Thymus (tissue), 14 donors: ENCODE results near the gene HAUS1. TPM values are rescaled to one million over a fixed set of nuclear protein-coding genes. Genes with fewer than 3 reads are reported as not detected.
A peak's percentile ranks its signal among the peaks of the same experiment; 100 is the strongest.

Source experiments
- DNase-seq, 9 donors: peaks; one replicate each; pipeline ENCODE4 v3.0.0-alpha.2; 2013; ENCODE audit warnings: low spot score in 9 of 9, low read depth in 6 of 9, missing footprints in 1 of 9
- H3K27ac ChIP-seq, 2 donors: one replicate each; pipeline ENCODE4 v1.5.1; 2013; ENCODE audit warnings: control low read depth in 1 of 2, low read depth in 1 of 2, low read length in 1 of 2, mild to moderate bottlenecking in 1 of 2, moderate library complexity in 1 of 2
- H3K27me3 ChIP-seq, 2 donors: one replicate each; pipeline ENCODE4 v1.5.1; 2013; ENCODE audit warnings: low read length in 1 of 2; ENCODE audit not compliant: control insufficient read depth in 2 of 2, insufficient read depth in 1 of 2
- H3K36me3 ChIP-seq, 2 donors: one replicate each; pipeline ENCODE4 v1.5.1; 2013; ENCODE audit warnings: low read length in 1 of 2, mild to moderate bottlenecking in 1 of 2, moderate library complexity in 1 of 2; ENCODE audit not compliant: control insufficient read depth in 2 of 2, insufficient read depth in 2 of 2
- H3K4me1 ChIP-seq, 2 donors: one replicate each; pipeline ENCODE4 v1.5.1; 2013; ENCODE audit warnings: low read length in 2 of 2; ENCODE audit not compliant: control insufficient read depth in 2 of 2, insufficient read depth in 2 of 2
- H3K4me3 ChIP-seq, 2 donors: one replicate each; pipeline ENCODE4 v1.5.1; 2013; ENCODE audit warnings: low read length in 2 of 2, control low read depth in 1 of 2, mild to moderate bottlenecking in 1 of 2
- H3K9me3 ChIP-seq, 2 donors: one replicate each; pipeline ENCODE4 v1.5.1; 2013; ENCODE audit warnings: low read length in 1 of 2, mild to moderate bottlenecking in 1 of 2; ENCODE audit not compliant: control insufficient read depth in 2 of 2, insufficient read depth in 1 of 2
- WGBS: extraction: QIAGEN DNeasy Blood & Tissue Kit; methylation state at CpG from one replicate; pipeline ENCODE4 v1.1.7; 2013; 5-methylcytosine and 5-hydroxymethylcytosine counted together
- long read RNA-seq, 10 donors: transcript quantifications; one replicate each; lab custom pipeline, GENCODE V29; 2026
- polyA plus RNA-seq: library from polyadenylated mRNA; stranded (reverse); fragments of 200-250 nt; gene quantifications from one replicate; pipeline ENCODE4 v1.2.3, GENCODE V29; 2013
- total RNA-seq: library from RNA; stranded (reverse); fragments of 120-200 nt; gene quantifications from one replicate; pipeline ENCODE4 v1.2.4, GENCODE V29; 2013
- donor health status: healthy.

Gene HAUS1, protein sequence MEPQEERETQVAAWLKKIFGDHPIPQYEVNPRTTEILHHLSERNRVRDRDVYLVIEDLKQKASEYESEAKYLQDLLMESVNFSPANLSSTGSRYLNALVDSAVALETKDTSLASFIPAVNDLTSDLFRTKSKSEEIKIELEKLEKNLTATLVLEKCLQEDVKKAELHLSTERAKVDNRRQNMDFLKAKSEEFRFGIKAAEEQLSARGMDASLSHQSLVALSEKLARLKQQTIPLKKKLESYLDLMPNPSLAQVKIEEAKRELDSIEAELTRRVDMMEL
- total RNA-seq (72.9 TPM), polyA plus RNA-seq (45.7 TPM)
- long read RNA-seq, donor 1, partial matches to known transcripts = 0 of 4 reads
- long read RNA-seq, donor 1, other reads (novel, unspliced or antisense) = 0 of 4 reads
- long read RNA-seq, donor 2, transcript HAUS1-201 (9 exons, 1,125 nt) = major isoform, 35 of 42 reads
- long read RNA-seq, donor 2, partial matches to known transcripts = 0 of 42 reads
- long read RNA-seq, donor 2, other reads (novel, unspliced or antisense) = 0 of 42 reads
- long read RNA-seq, donor 3, transcript HAUS1-201 (9 exons, 1,125 nt) = major isoform, 43 of 57 reads
- long read RNA-seq, donor 3, partial matches to known transcripts = 9 of 57 reads
- long read RNA-seq, donor 3, other reads (novel, unspliced or antisense) = 0 of 57 reads
- long read RNA-seq, donor 4, transcript HAUS1-201 (9 exons, 1,125 nt) = major isoform, 9 of 15 reads
- long read RNA-seq, donor 4, partial matches to known transcripts = 5 of 15 reads
- long read RNA-seq, donor 4, other reads (novel, unspliced or antisense) = 0 of 15 reads
- long read RNA-seq, donor 5, transcript HAUS1-201 (9 exons, 1,125 nt) = major isoform, 47 of 70 reads
- long read RNA-seq, donor 5, partial matches to known transcripts = 19 of 70 reads
- long read RNA-seq, donor 5, other reads (novel, unspliced or antisense) = 0 of 70 reads
- long read RNA-seq, donor 6, transcript HAUS1-201 (9 exons, 1,125 nt) = major isoform, 12 of 12 reads
- long read RNA-seq, donor 6, partial matches to known transcripts = 0 of 12 reads
- long read RNA-seq, donor 6, other reads (novel, unspliced or antisense) = 0 of 12 reads
- long read RNA-seq, donor 7, transcript HAUS1-201 (9 exons, 1,125 nt) = major isoform, 18 of 22 reads
- long read RNA-seq, donor 7, partial matches to known transcripts = 0 of 22 reads
- long read RNA-seq, donor 7, other reads (novel, unspliced or antisense) = 0 of 22 reads
- long read RNA-seq, donor 8, transcript HAUS1-201 (9 exons, 1,125 nt) = major isoform, 10 of 12 reads
- long read RNA-seq, donor 8, partial matches to known transcripts = 0 of 12 reads
- long read RNA-seq, donor 8, other reads (novel, unspliced or antisense) = 0 of 12 reads
- long read RNA-seq, donor 9, transcript HAUS1-201 (9 exons, 1,125 nt) = major isoform, 13 of 17 reads
- long read RNA-seq, donor 9, partial matches to known transcripts = 0 of 17 reads
- long read RNA-seq, donor 9, other reads (novel, unspliced or antisense) = 0 of 17 reads
- long read RNA-seq, donor 10, transcript HAUS1-201 (9 exons, 1,125 nt) = major isoform, 21 of 24 reads
- long read RNA-seq, donor 10, partial matches to known transcripts = 0 of 24 reads
- long read RNA-seq, donor 10, other reads (novel, unspliced or antisense) = 0 of 24 reads

DNA sequence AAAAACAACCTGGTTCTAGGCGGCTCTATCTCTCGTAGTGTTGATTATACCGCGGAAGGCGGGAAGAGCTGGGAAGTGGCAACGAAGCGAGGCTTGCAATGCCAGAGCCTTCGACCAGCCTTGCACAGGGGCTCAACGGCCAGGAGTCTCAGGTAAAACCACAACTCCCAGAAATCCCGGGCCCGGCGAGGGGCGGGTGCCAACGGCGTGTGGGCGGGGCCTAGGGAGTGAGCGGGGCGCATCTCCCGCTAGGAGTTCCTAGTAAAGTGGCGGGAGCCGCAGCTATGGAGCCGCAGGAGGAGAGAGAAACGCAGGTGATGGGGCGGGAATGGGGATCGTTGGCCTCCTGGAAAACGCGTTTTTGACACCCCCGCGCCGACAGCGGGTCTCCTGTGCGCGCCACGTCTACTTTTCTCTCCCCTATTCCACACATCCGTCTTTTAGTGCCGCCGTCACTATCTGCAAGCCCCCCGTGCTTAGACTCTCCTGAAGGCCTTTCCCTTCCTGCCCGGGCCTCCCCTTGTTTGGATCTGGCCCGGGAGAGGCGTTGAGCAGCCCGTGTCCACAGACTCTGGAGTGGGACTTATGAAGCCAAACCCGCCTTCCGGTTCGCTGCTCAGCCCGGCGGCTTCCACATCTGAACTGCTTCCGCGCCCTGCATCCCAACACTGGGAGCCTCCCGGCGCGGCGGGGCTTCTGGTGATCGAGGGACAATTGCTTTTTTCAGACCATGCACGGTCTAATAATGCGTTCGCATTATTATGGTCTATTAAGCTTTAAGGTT lies at the start of gene HAUS1:
TSS of gene HAUS1 (plus strand) at position 258 of the 784 bp plus-strand sequence. CDS start at position 285, 27 bp downstream.
- Histone ChIP-seq H3K27ac (peak within 1 kb of the TSS; percentile 69 to 79), H3K9me3 (no peaks in the 10 kb centered on the region), H3K4me3 (peak within 1 kb of the TSS; percentile 87 to 95), H3K27me3 (no peaks in the 10 kb centered on the region), H3K4me1 (peaks cover 0 to 7% of the 10 kb centered on the region in 2 donors), H3K36me3 (peaks cover 7 to 9% of the 10 kb centered on the region in 2 donors)
- WGBS = under 1% methylated on average over 57 of the region's 57 CpGs
- peak in 8 of 9 donors; percentile 40 to 88 (median 72) for DNase-seq

DNA sequence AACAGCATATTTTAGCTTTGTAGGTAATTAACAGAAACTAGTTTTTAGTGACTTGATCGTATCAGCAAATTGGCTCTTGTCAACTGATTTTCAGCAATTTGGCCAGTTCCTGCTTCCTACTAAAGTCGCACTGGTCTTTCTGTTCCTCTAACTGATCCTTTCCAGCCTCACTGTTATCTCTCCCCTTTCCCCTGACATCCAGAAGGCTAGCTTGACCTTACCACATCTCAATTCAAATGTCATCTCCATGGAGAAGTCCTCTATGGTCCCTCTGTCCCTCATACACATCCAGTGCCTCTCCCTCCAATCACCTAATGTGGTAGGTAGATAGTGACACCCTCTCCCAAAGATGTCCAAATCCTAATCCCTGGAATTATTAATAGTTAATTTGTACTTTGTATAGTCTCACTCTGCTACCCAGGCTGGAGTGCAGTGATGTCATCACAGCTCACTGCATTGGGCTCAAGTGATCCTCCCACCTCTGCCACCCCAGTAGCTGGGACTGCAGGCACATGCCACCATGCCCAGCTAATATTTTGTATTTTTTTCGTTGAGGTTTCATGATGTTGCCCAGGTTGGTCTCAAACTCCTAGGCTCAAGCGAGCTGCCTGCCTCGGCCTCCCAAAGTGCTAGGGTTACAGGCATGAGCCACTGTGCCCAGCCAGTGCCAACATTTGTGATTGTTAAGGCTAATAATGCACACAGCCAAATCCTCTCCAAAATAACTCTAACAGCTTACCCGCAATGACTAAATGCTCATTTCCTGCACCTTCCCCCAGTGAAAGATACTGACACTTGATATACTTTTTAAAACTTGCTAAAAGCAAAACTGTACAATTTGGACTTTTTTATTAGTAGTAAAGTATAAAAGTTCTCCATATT lies 49.0 kb upstream of the HAUS1 start:
- no peaks in the 10 kb centered on the region for H3K9me3 ChIP-seq

DNA sequence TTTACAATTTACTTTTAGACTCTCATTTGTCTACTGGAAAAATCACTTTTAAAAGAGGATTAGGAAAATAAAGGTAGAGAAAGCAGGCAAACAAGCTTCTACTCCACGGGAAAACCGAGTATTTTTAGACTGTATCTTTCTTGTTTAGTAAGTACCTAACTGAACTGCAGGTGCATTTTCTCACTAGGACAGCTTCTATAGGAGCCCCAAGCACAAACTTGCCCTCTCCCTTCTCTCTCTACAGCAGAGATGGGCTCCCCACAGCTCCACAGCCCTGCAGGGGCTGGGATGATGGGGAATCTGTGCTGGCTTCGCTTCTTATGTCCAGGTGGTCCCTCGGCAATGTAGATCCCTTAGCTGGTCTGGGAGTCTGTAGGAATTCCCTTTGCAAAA lies 48.4 kb upstream of the HAUS1 start:
- peak in 3 of 9 donors; percentile 28 to 67 (median 29) for DNase-seq

More for the DNA sequence above, 49.0 kb upstream of the HAUS1 start:
- Histone ChIP-seq H3K27ac (peak overlapping the region in 1 of 2 donors; percentile 81), H3K27me3 (no peaks in the 10 kb centered on the region), H3K4me1 (peaks cover 9 to 24% of the 10 kb centered on the region in 2 donors), H3K36me3 (no peaks in the 10 kb centered on the region), H3K4me3 (no peak overlapping the region)
- peak in 1 of 9 donors; percentile 64 for DNase-seq
- 54% methylated on average over 6 of the region's 6 CpGs for WGBS

DNA sequence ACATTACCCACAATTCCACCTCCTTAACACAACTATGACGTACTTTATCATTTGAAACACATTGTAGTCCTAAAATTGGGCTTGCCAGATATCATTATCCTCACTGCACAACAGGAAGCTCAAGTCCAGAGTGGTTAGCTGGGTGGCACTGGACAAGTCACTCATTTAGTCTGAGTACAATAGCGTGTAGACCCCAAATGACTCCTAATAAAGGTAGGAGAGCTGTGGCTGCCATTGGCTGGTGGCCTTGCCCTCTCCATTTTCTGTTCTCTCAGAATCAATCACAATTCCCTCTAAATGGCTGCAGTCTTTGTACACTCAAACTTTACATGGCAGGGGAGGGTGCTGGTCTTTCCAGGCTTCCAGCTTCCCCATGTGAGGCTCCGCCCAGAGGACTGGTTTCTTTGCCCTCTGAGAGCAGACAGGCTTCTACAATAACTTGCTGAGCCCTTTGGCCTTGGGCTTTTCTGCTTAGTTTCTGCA lies 43.8 kb upstream of the HAUS1 start:
- WGBS = 97% methylated on average over 3 of the region's 3 CpGs
- Histone ChIP-seq H3K27me3 (no peaks in the 10 kb centered on the region), H3K4me3 (no peak overlapping the region), H3K9me3 (peaks cover 0 to 3% of the 10 kb centered on the region in 2 donors), H3K27ac (no peak overlapping the region), H3K4me1 (peaks cover 7 to 13% of the 10 kb centered on the region in 2 donors), H3K36me3 (no peaks in the 10 kb centered on the region)
- DNase-seq = no peak

More for the DNA sequence above, 48.4 kb upstream of the HAUS1 start:
- H3K36me3 ChIP-seq = no peaks in the 10 kb centered on the region
- peak overlapping the region in 1 of 2 donors; percentile 81 for H3K27ac ChIP-seq
- peaks cover 9 to 24% of the 10 kb centered on the region in 2 donors for H3K4me1 ChIP-seq
- H3K9me3 ChIP-seq = peaks cover 0 to 3% of the 10 kb centered on the region in 2 donors
- no peaks in the 10 kb centered on the region for H3K27me3 ChIP-seq
- 42% methylated on average over 4 of the region's 4 CpGs for WGBS
- no peak overlapping the region for H3K4me3 ChIP-seq

DNA sequence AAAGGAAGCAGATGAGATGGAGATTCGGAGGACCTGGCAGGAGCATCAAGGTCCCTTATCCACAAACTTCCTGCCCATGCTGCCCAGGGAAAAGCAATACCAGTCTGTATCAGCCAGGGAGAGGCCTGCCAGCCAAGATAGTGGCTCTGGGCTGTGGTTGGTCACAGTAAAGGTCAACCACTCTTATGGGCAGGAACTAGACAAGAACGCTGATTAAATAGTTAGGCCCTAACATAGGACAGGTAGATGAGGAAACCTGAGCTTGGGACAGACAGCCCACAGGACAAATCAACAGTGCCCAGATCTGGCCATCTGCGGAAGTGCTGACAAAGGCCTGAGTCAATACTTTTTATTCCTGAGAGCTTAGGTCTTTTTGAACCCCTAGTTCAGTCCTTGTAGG lies 42.8 kb upstream of the HAUS1 start:
- no peak overlapping the region for H3K27ac ChIP-seq
- H3K9me3 ChIP-seq = peaks cover 0 to 3% of the 10 kb centered on the region in 2 donors
- no peaks in the 10 kb centered on the region for H3K36me3 ChIP-seq
- H3K4me3 ChIP-seq = no peak overlapping the region
- no peak for DNase-seq
- no peaks in the 10 kb centered on the region for H3K27me3 ChIP-seq
- over 99% methylated on average over 3 of the region's 3 CpGs for WGBS
- peaks cover 0 to 5% of the 10 kb centered on the region in 2 donors for H3K4me1 ChIP-seq

DNA sequence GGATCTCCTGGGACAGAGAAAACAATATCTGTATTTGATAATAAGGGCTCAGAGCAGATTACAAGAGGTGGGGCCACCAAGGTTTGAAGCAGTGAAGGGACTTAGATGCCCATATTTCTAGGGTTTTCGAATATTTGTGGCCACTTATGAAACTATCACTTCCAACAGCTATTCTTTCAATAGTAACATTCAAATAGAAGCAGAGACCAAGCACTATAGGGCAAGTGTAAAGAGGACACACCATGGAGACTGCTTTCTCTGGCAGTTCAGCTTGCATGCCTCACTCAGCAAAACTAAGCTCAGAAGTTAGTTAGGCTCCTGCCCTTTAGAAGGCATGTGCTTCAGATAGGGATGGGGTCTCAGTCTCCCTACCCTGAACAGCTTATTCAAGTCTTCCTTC lies 42.4 kb upstream of the HAUS1 start:
- no peak overlapping the region for H3K27ac ChIP-seq
- no peaks in the 10 kb centered on the region for H3K36me3 ChIP-seq
- peaks cover 0 to 2% of the 10 kb centered on the region in 2 donors for H3K4me1 ChIP-seq
- peaks cover 0 to 3% of the 10 kb centered on the region in 2 donors for H3K9me3 ChIP-seq
- no peaks in the 10 kb centered on the region for H3K27me3 ChIP-seq
- 96% methylated on average over 1 of the region's 1 CpG for WGBS
- no peak for DNase-seq
- no peak overlapping the region for H3K4me3 ChIP-seq

DNA sequence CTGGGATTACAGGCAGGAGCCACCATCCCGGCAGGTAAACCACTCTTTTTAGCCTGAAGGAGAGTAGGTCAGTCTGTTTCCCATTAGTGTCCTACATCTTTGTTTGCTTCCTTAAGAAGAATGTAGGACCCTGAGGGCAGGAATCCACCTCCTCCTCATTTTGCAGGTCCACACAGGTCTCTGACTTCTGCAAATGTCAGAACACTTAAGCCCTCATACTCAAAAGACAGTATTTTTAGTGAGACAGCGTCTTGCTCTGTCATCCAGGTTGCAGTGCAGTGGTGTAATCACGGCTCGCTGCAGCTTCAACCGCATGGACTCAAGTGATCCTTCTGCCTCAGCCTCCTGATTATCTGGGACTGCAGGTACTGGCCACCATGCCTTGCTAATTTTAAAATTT lies 41.4 kb upstream of the HAUS1 start:
- no peaks in the 10 kb centered on the region for H3K27me3 ChIP-seq
- DNase-seq = no peak
- no peaks in the 10 kb centered on the region for H3K4me1 ChIP-seq
- H3K27ac ChIP-seq = no peak overlapping the region
- peaks cover 0 to 3% of the 10 kb centered on the region in 2 donors for H3K9me3 ChIP-seq
- H3K4me3 ChIP-seq = no peak overlapping the region
- no peaks in the 10 kb centered on the region for H3K36me3 ChIP-seq
- 97% methylated on average over 5 of the region's 5 CpGs for WGBS
